Measurements from ENCODE around the gene GJA1.
A peak's percentile ranks its signal among the peaks of the same experiment; 100 is the strongest.

GJA1 gene

DNA sequence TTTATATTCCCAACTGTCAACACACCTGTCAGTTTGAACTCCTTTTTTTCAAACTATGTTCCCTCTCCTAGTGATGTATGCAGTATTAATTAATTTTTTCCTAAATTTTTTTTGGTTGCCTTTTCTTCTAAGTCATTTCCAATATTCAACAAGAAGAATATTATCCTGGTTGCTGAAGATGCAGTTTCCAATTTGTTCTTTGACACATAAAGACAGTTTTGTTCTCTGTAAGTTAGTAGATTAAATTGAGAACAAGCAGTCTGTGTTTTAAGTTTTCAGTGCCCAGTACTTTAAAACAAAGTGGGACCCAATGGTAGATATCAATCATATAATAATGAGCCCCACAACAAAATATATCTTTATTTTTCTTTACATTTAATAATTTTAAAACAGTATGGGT lies 47.3 kb downstream of the GJA1 start:
- DNase-seq (ENCODE audit: low read depth, low spot score): no peak

DNA sequence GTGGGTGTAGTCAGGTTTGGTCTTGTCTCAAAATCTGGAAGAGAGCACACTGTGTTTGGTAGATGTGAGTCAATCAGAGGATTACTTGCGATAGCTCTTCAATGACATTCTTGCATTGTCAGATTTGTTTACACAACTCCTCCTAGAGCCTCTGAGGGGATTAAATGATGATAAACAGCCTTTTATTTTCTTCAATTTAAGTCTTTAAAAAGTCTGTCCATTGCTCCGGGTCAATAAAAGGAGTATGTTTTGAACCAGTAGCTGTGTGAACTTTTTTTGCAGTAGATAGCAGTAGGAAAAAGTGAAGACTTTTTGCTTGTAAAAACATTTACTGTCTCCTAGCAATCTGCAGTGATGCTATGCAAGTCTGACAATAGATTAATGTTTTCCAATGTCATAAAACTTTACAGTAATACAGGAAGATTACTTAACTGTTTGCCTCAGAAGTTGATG lies 49.9 kb downstream of the GJA1 start:
- no peak for DNase-seq (ENCODE audit: low read depth, low spot score)

DNA sequence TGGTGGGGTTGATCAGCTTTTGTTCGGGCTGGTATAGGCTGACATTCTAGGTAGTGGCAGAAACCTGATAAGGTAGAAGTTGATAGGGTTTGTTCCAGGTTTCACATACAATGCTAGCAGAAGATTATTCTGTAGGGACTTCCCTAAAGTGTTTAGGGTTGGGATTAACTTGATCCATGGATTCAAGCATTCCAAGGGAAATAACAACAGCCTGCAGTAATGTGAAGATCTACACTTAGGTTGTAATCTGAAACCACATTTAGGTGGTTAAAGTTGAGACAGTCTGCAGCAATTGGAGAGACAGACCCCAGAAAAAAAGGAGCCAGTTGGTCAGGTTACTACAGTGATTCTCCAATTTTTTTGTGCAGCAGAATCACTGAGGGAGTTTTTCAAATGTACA lies 56.1 kb downstream of the GJA1 start:
- DNase-seq (ENCODE audit: low read depth, low spot score): no peak

- no peak for DNase-seq (ENCODE audit: low read depth, low spot score)
These were observed 57.1 kb downstream of the GJA1 start for GRCh38 chr6:121492536-121492935.

- no peak for DNase-seq (ENCODE audit: low read depth, low spot score)
These were observed 62.5 kb downstream of the GJA1 start for GRCh38 chr6:121497970-121498375.

- DNase-seq (ENCODE audit: low read depth, low spot score): peak; percentile 84
These were observed 63.2 kb downstream of the GJA1 start for GRCh38 chr6:121498481-121499276.
